NCI-H446 treated with DMSO at 0.1 percent for 48 hours (cell line): ENCODE measurements around the gene C20orf173.
"Not testable (repeated sequence)": the region's sequence is repeated elsewhere in the genome, so short reads cannot be mapped to it uniquely, and the experiment has no call there.

Experiments
- DNase-seq: peaks from one replicate; lab custom pipeline; 2025; lab: John Stamatoyannopoulos, UW

Gene C20orf173

GRCh38 chr20:35546127-35546526 lies 16.7 kb upstream of the C20orf173 start:
- no peak for DNase-seq

GRCh38 chr20:35544941-35545340 lies 15.5 kb upstream of the C20orf173 start:
- DNase-seq = not testable (repeated sequence)

- DNase-seq = no peak
These were observed 15.0 kb upstream of the C20orf173 start for GRCh38 chr20:35544436-35544835.

- no peak for DNase-seq
These were observed 13.5 kb upstream of the C20orf173 start for GRCh38 chr20:35542990-35543389.

- peak; percentile 92 for DNase-seq
These were observed 12.6 kb upstream of the C20orf173 start, which contains the start of gene ERGIC3 for GRCh38 chr20:35541783-35542662. Gene ERGIC3, plus strand, starts transcription at chr20:35542078. Its CDS starts 20 bp downstream, at chr20:35542098.

GRCh38 chr20:35541118-35541782 lies 11.8 kb upstream of the C20orf173 start:
- no peak for DNase-seq

- DNase-seq = peak; percentile 38
These were observed 10.3 kb upstream of the C20orf173 start for GRCh38 chr20:35539756-35540212.

GRCh38 chr20:35527122-35527769 lies 2.2 kb downstream of the C20orf173 start:
- DNase-seq = no peak

- no peak for DNase-seq
These were observed 3.8 kb downstream of the C20orf173 start for GRCh38 chr20:35525639-35526038.

- no peak for DNase-seq
These were observed 6.1 kb downstream of the C20orf173 start for GRCh38 chr20:35523298-35523888.

- DNase-seq = no peak
These were observed 10.5 kb downstream of the C20orf173 start for GRCh38 chr20:35518955-35519354.

GRCh38 chr20:35517767-35518166 lies 11.7 kb downstream of the C20orf173 start:
- not testable (repeated sequence) for DNase-seq

- DNase-seq = no peak
These were observed 12.3 kb downstream of the C20orf173 start for GRCh38 chr20:35517125-35517524.

- no peak for DNase-seq
These were observed 13.4 kb downstream of the C20orf173 start for GRCh38 chr20:35515949-35516645.

GRCh38 chr20:35515341-35515740 lies 14.1 kb downstream of the C20orf173 start:
- DNase-seq = no peak

GRCh38 chr20:35514371-35514932 lies 15.0 kb downstream of the C20orf173 start:
- DNase-seq = no peak

- DNase-seq = no peak
These were observed 17.5 kb downstream of the C20orf173 start for GRCh38 chr20:35511814-35512420.

- DNase-seq = no peak
These were observed 18.3 kb downstream of the C20orf173 start for GRCh38 chr20:35510951-35511735.

- no peak for DNase-seq
These were observed 20.8 kb downstream of the C20orf173 start for GRCh38 chr20:35508493-35509218.
